Stimulated activated naive CD4-positive, alpha-beta T cell treated with Interleukin-2 at 50 U/mL for 16 hours (primary cell): Measurements from ENCODE around the gene BCO2.
"Not testable (repeated sequence)": the region's sequence is repeated elsewhere in the genome, so short reads cannot be mapped to it uniquely, and the experiment has no call there.

Source experiments
- DNase-seq: peaks from one replicate; lab custom pipeline; 2025; lab: John Stamatoyannopoulos, UW

The BCO2 gene

GRCh38 chr11:112174789-112175598 is at the start of gene BCO2:
BCO2 (plus strand) TSS chr11:112175512; CDS start chr11:112175602, 90 bp downstream.
- DNase-seq: peak; percentile 0

GRCh38 chr11:112127056-112127455 is 48.3 kb upstream of the BCO2 start:
- no peak for DNase-seq

GRCh38 chr11:112128483-112129121 is 46.7 kb upstream of the BCO2 start:
- no peak for DNase-seq

GRCh38 chr11:112129656-112130055 is 45.7 kb upstream of the BCO2 start:
- DNase-seq: no peak

GRCh38 chr11:112132737-112133136 is 42.6 kb upstream of the BCO2 start:
- no peak for DNase-seq

GRCh38 chr11:112134473-112134872 is 40.8 kb upstream of the BCO2 start:
- DNase-seq: no peak

- no peak for DNase-seq
These were observed 31.7 kb upstream of the BCO2 start for GRCh38 chr11:112143597-112143996.

GRCh38 chr11:112150517-112150916 is 24.8 kb upstream of the BCO2 start:
- no peak for DNase-seq

GRCh38 chr11:112156153-112156955 is 19.0 kb upstream of the BCO2 start:
- no peak for DNase-seq

GRCh38 chr11:112156956-112157766 is 18.2 kb upstream of the BCO2 start:
- DNase-seq: no peak

- no peak for DNase-seq
These were observed 15.9 kb upstream of the BCO2 start for GRCh38 chr11:112159098-112160065.

GRCh38 chr11:112160091-112160848 is 15.0 kb upstream of the BCO2 start:
- no peak for DNase-seq

- DNase-seq: no peak
These were observed 14.3 kb upstream of the BCO2 start for GRCh38 chr11:112161012-112161411.

- not testable (repeated sequence) for DNase-seq
These were observed 13.1 kb upstream of the BCO2 start for GRCh38 chr11:112162200-112162599.

GRCh38 chr11:112162761-112163546 is 12.4 kb upstream of the BCO2 start:
- no peak for DNase-seq

- no peak for DNase-seq
These were observed 11.2 kb upstream of the BCO2 start, which contains the start of gene IL18 for GRCh38 chr11:112163875-112164685. IL18 (minus strand) TSS chr11:112164094; CDS start chr11:112155053, 9,041 bp downstream.

GRCh38 chr11:112165049-112165448 is 10.3 kb upstream of the BCO2 start:
- DNase-seq: no peak

GRCh38 chr11:112166562-112166961 is 8.8 kb upstream of the BCO2 start:
- DNase-seq: no peak
